H9 (cell line): ENCODE measurements around the gene KCNMA1. TPM values are rescaled to one million over a fixed set of nuclear protein-coding genes. Genes with fewer than 3 reads are reported as not detected.

ENCODE experiments used
- DNase-seq: peaks from one replicate; pipeline ENCODE4 v3.0.0-alpha.2; 2017
- H2AFZ ChIP-seq: one replicate; pipeline ENCODE4 v1.6.1; 2013; ENCODE audit warnings: mild to moderate bottlenecking, low read length, control low read depth, moderate library complexity
- H2AK5ac ChIP-seq: 2 replicates; pipeline ENCODE4 v1.6.1; 2013; ENCODE audit warnings: low read length, control low read depth, mixed read lengths; ENCODE audit not compliant: insufficient read length
- H2BK120ac ChIP-seq: one replicate; pipeline ENCODE4 v1.6.1; 2013; ENCODE audit warnings: low read depth, mild to moderate bottlenecking, low read length, control low read depth, inconsistent platforms; ENCODE audit not compliant: poor library complexity, severe bottlenecking
- H2BK12ac ChIP-seq: 2 replicates; pipeline ENCODE4 v1.6.1; 2013; ENCODE audit warnings: low read length, control low read depth, mixed read lengths, low read depth; ENCODE audit not compliant: insufficient read length
- H2BK15ac ChIP-seq: 2 replicates; pipeline ENCODE4 v1.6.1; 2013; ENCODE audit warnings: low read depth, low read length, control low read depth
- H2BK20ac ChIP-seq: one replicate; pipeline ENCODE4 v1.6.1; 2013; ENCODE audit warnings: low read depth, mild to moderate bottlenecking, low read length, control low read depth, inconsistent platforms; ENCODE audit not compliant: poor library complexity, severe bottlenecking
- H2BK5ac ChIP-seq: 2 replicates; pipeline ENCODE4 v1.6.1; 2013; ENCODE audit warnings: low read length, control low read depth, mixed read lengths; ENCODE audit not compliant: insufficient read length
- H3K14ac ChIP-seq: 2 replicates; pipeline ENCODE4 v1.6.1; 2013; ENCODE audit warnings: low read length, control low read depth; ENCODE audit not compliant: insufficient read depth
- H3K18ac ChIP-seq: 2 replicates; pipeline ENCODE4 v1.6.1; 2013; ENCODE audit warnings: low read depth, mild to moderate bottlenecking, mixed read lengths, low read length, control low read depth; ENCODE audit not compliant: insufficient read length
- H3K23ac ChIP-seq: 2 replicates; pipeline ENCODE4 v1.6.1; 2013; ENCODE audit warnings: low read length, control low read depth, mixed read lengths, low read depth; ENCODE audit not compliant: insufficient read length
- H3K23me2 ChIP-seq: 2 replicates; pipeline ENCODE4 v1.6.1; 2013; ENCODE audit warnings: low read depth, mild to moderate bottlenecking, mixed read lengths, low read length, control low read depth; ENCODE audit not compliant: insufficient read length, poor library complexity, severe bottlenecking
- H3K27ac ChIP-seq: 2 replicates; pipeline ENCODE4 v1.5.1; 2013; ENCODE audit warnings: low read length, control low read depth, mixed read lengths, low read depth; ENCODE audit not compliant: insufficient read length
- H3K27me3 ChIP-seq: 2 replicates; pipeline ENCODE4 v1.6.1; 2013; ENCODE audit warnings: low read length, control low read depth, inconsistent platforms; ENCODE audit not compliant: insufficient read depth
- H3K4ac ChIP-seq: 2 replicates; pipeline ENCODE4 v1.6.1; 2013; ENCODE audit warnings: low read depth, mild to moderate bottlenecking, control low read depth, inconsistent platforms, low read length, moderate library complexity
- H3K4me1 ChIP-seq: 2 replicates; pipeline ENCODE4 v1.6.1; 2013; ENCODE audit warnings: low read length, control low read depth, inconsistent platforms; ENCODE audit not compliant: insufficient read depth
- H3K4me2 ChIP-seq: 2 replicates; pipeline ENCODE4 v1.6.1; 2013; ENCODE audit warnings: low read length, control low read depth, mixed read lengths; ENCODE audit not compliant: insufficient read length, insufficient read depth
- H3K56ac ChIP-seq: 2 replicates; pipeline ENCODE4 v1.6.1; 2013; ENCODE audit warnings: low read depth, mild to moderate bottlenecking, mixed read lengths, low read length, control low read depth; ENCODE audit not compliant: insufficient read length
- H3K79me1 ChIP-seq: 2 replicates; pipeline ENCODE4 v1.6.1; 2013; ENCODE audit warnings: low read depth, mild to moderate bottlenecking, moderate library complexity, low read length, control low read depth, inconsistent platforms; ENCODE audit not compliant: insufficient read depth, poor library complexity, severe bottlenecking
- H3K79me2 ChIP-seq: 2 replicates; pipeline ENCODE4 v1.6.1; 2013; ENCODE audit warnings: low read length, control low read depth, inconsistent platforms; ENCODE audit not compliant: insufficient read depth
- H3K9ac ChIP-seq: 2 replicates; pipeline ENCODE4 v1.6.1; 2013; ENCODE audit warnings: low read length, control low read depth, mixed read lengths; ENCODE audit not compliant: insufficient read length; ENCODE audit errors: extremely low read depth
- H3K9me3 ChIP-seq: one replicate; pipeline ENCODE4 v1.6.1; 2013; ENCODE audit warnings: low read depth, low read length, inconsistent platforms; ENCODE audit not compliant: control insufficient read depth
- H3T11ph ChIP-seq: one replicate; pipeline ENCODE4 v1.6.1; 2013; ENCODE audit warnings: mild to moderate bottlenecking, low read length, control low read depth, inconsistent platforms
- H4K20me1 ChIP-seq: one replicate; pipeline ENCODE4 v1.6.1; 2013; ENCODE audit not compliant: control insufficient read depth, insufficient read length, insufficient read depth
- H4K5ac ChIP-seq: 2 replicates; pipeline ENCODE4 v1.6.1; 2013; ENCODE audit warnings: low read depth, mild to moderate bottlenecking, mixed read lengths, low read length, control low read depth; ENCODE audit not compliant: insufficient read length
- H4K8ac ChIP-seq: replicated peaks from 2 replicates; pipeline ENCODE4 v1.6.1; 2013; ENCODE audit warnings: low read length, control low read depth, mixed read lengths, low read depth; ENCODE audit not compliant: insufficient read length
- H4K91ac ChIP-seq: 2 replicates; pipeline ENCODE4 v1.6.1; 2013; ENCODE audit warnings: low read depth, mild to moderate bottlenecking, moderate library complexity, mixed read lengths, low read length, control low read depth; ENCODE audit not compliant: insufficient read length
- H3K27ac Mint-ChIP-seq, 3 experiments: 2 replicates in 2 of 3; 3 replicates in 1 of 3; pipeline ENCODE4 v1.8.0; 2020 to 2021; ENCODE audit warnings: mixed read lengths in 3 of 3, mild to moderate bottlenecking in 1 of 3, moderate library complexity in 1 of 3
- H3K27me3 Mint-ChIP-seq: 2 replicates; pipeline ENCODE4 v1.8.0; 2021; ENCODE audit warnings: low read depth, mild to moderate bottlenecking, moderate library complexity, mixed read lengths
- H3K36me3 Mint-ChIP-seq, 3 experiments: 2 replicates in 2 of 3; 3 replicates in 1 of 3; pipeline ENCODE4 v1.8.0; 2020 to 2021; ENCODE audit warnings: low read depth in 3 of 3, mixed read lengths in 3 of 3; ENCODE audit not compliant: insufficient read depth in 1 of 3
- H3K4me1 Mint-ChIP-seq, 2 experiments: 2 replicates each; pipeline ENCODE4 v1.8.0; 2020; ENCODE audit warnings: mixed read lengths in 2 of 2
- H3K4me3 Mint-ChIP-seq, 2 experiments: 2 replicates in 1 of 2; 3 replicates in 1 of 2; pipeline ENCODE4 v1.8.0; 2020 to 2021; ENCODE audit warnings: mild to moderate bottlenecking in 2 of 2, mixed read lengths in 2 of 2, moderate library complexity in 1 of 2
- H3K9me3 Mint-ChIP-seq, 2 experiments: 2 replicates in 1 of 2; 3 replicates in 1 of 2; pipeline ENCODE4 v1.8.0; 2020; ENCODE audit warnings: mild to moderate bottlenecking in 2 of 2, mixed read lengths in 2 of 2, moderate library complexity in 1 of 2
- CTCF ChIP-seq: fragments of 200-600 bp; sonication (generic); conservative IDR thresholded peaks from 3 replicates; pipeline ENCODE4 v1.8.0; 2021; ENCODE audit warnings: antibody characterized with exemption, mild to moderate bottlenecking
- WGBS: extraction: QIAGEN DNeasy Blood & Tissue Kit; methylation state at CpG from one replicate; pipeline ENCODE4 v1.1.7; 2013; ENCODE audit warnings: missing lambda C conversion rate, low lambda C conversion rate, mixed read lengths; ENCODE audit not compliant: insufficient read length; ENCODE audit errors: extremely low coverage; 5-methylcytosine and 5-hydroxymethylcytosine counted together
- total RNA-seq: library from RNA; stranded (reverse); gene quantifications from 2 replicates; pipeline ENCODE4 v1.2.1, GENCODE V29; 2021

KCNMA1 gene
- total RNA-seq, 1 experiment from 2014 or later, result 2.0 TPM

- H3K14ac ChIP-seq, result no peak overlapping the region
- no peak overlapping the region for H4K5ac ChIP-seq
- no peak overlapping the region for H3K4me2 ChIP-seq
- no peaks in the 10 kb centered on the region for H3K23me2 ChIP-seq
- H3K4ac ChIP-seq, result no peak overlapping the region
- no peaks in the 10 kb centered on the region; the same call in 1 of the 2 replicates for H3K27me3 Mint-ChIP-seq
- no peak overlapping the region for H3K27ac Mint-ChIP-seq
- no peak overlapping the region for H3K27ac ChIP-seq
- H2AK5ac ChIP-seq, result no peak overlapping the region
- no peaks in the 10 kb centered on the region for H3K4me1 ChIP-seq
- H2BK15ac ChIP-seq, result no peak overlapping the region
- DNase-seq, result no peak
- H3K9ac ChIP-seq, result no peak overlapping the region
- no peak overlapping the region for H3K56ac ChIP-seq
- no peak overlapping the region for H3K4me3 Mint-ChIP-seq
- H2BK20ac ChIP-seq, result no peak overlapping the region
- no peak overlapping the region for H2AFZ ChIP-seq
- no peaks in the 10 kb centered on the region for H3K27me3 ChIP-seq
- H3K9me3 Mint-ChIP-seq, result no peaks in the 10 kb centered on the region
- no peaks in the 10 kb centered on the region for H4K20me1 ChIP-seq
- no peak overlapping the region for H4K8ac ChIP-seq
- H2BK5ac ChIP-seq, result no peak overlapping the region
- H3K79me1 ChIP-seq, result no peaks in the 10 kb centered on the region
- no peaks in the 10 kb centered on the region for H3K36me3 Mint-ChIP-seq
- H3K79me2 ChIP-seq, result no peaks in the 10 kb centered on the region
- H2BK120ac ChIP-seq, result no peak overlapping the region
- whole genome bisulfite sequencing, result no CpG with 5 or more reads among the region's 4 CpGs
- peaks cover 11 to 16% of the 10 kb centered on the region in 2 experiments for H3K4me1 Mint-ChIP-seq
- no peak overlapping the region for H3K18ac ChIP-seq
- no peak overlapping the region for H2BK12ac ChIP-seq
- no peak overlapping the region for H4K91ac ChIP-seq
- H3T11ph ChIP-seq, result no peak overlapping the region
- no peak for TF ChIP-seq CTCF
- no peaks in the 10 kb centered on the region for H3K9me3 ChIP-seq
- H3K23ac ChIP-seq, result no peak overlapping the region
Observed at GRCh38 chr10:77500754-77501151, 136.9 kb downstream of the KCNMA1 start.
